DND-41 (cell line): ENCODE measurements around the gene AHNAK2.

Experiments
- ATAC-seq: fragments of 200-7000 bp; cut with Tn5 transposase; 3 replicates; pipeline ENCODE4 v1.9.1; 2021; ENCODE audit warnings: low read depth; ENCODE audit not compliant: insufficient read depth
- DNase-seq: peaks from one replicate; pipeline ENCODE4 v3.0.0-alpha.2; 2020
- H2AFZ ChIP-seq: 2 replicates; pipeline ENCODE4 v1.6.0; 2012; ENCODE audit warnings: low read depth, low read length
- H3K27ac ChIP-seq: 2 replicates; pipeline ENCODE4 v1.5.1; 2012; ENCODE audit warnings: low read length, inconsistent platforms
- H3K27me3 ChIP-seq: fragments of 200-600 bp; sonication (generic); 2 replicates; pipeline ENCODE4 v1.6.0; 2012; ENCODE audit warnings: low read length, mild to moderate bottlenecking, inconsistent platforms; ENCODE audit not compliant: insufficient read depth, poor library complexity
- H3K36me3 ChIP-seq: 2 replicates; pipeline ENCODE4 v1.5.1; 2012; ENCODE audit warnings: low read length, inconsistent platforms; ENCODE audit not compliant: insufficient read depth
- H3K4me1 ChIP-seq: 2 replicates; pipeline ENCODE4 v1.5.1; 2012; ENCODE audit warnings: mild to moderate bottlenecking, low read length; ENCODE audit not compliant: insufficient read depth
- H3K4me2 ChIP-seq: 2 replicates; pipeline ENCODE4 v1.6.0; 2012; ENCODE audit warnings: mild to moderate bottlenecking, moderate library complexity, low read length, inconsistent platforms; ENCODE audit not compliant: insufficient read depth
- H3K4me3 ChIP-seq, 2 experiments: fragments of 200-600 bp in 1 of 2; shearing (Covaris generic) in 1 of 2; 2 replicates each; pipeline ENCODE4 v1.5.1; 2012 to 2016; ENCODE audit warnings: inconsistent platforms in 2 of 2, low read length in 2 of 2, mild to moderate bottlenecking in 2 of 2, low read depth in 1 of 2, moderate library complexity in 1 of 2
- H3K79me2 ChIP-seq: 2 replicates; pipeline ENCODE4 v1.6.0; 2012; ENCODE audit warnings: low read length, inconsistent platforms; ENCODE audit not compliant: insufficient read depth
- H3K9ac ChIP-seq: 2 replicates; pipeline ENCODE4 v1.6.0; 2012; ENCODE audit warnings: low read depth, mild to moderate bottlenecking, inconsistent platforms, low read length, moderate library complexity
- H3K9me3 ChIP-seq: 2 replicates; pipeline ENCODE4 v1.5.1; 2012; ENCODE audit warnings: low read length, moderate library complexity, mild to moderate bottlenecking, inconsistent platforms; ENCODE audit not compliant: insufficient read depth, severe bottlenecking
- H4K20me1 ChIP-seq: 2 replicates; pipeline ENCODE4 v1.6.0; 2012; ENCODE audit warnings: low read length; ENCODE audit not compliant: insufficient read depth
- EZH2 ChIP-seq: IDR thresholded peaks from 3 replicates; pipeline ENCODE4 v1.6.1; 2012; ENCODE audit warnings: borderline replicate concordance, low read depth, mild to moderate bottlenecking, moderate library complexity, low read length, inconsistent platforms; ENCODE audit not compliant: severe bottlenecking
- TF ChIP-seq, protein P1 (sequence below): IDR thresholded peaks from 2 replicates; pipeline ENCODE4 v1.5.1; 2012; ENCODE audit warnings: borderline replicate concordance, low read length, moderate library complexity, mild to moderate bottlenecking; ENCODE audit not compliant: poor library complexity, severe bottlenecking; ENCODE audit errors: extremely low read depth

AHNAK2 gene

DNA sequence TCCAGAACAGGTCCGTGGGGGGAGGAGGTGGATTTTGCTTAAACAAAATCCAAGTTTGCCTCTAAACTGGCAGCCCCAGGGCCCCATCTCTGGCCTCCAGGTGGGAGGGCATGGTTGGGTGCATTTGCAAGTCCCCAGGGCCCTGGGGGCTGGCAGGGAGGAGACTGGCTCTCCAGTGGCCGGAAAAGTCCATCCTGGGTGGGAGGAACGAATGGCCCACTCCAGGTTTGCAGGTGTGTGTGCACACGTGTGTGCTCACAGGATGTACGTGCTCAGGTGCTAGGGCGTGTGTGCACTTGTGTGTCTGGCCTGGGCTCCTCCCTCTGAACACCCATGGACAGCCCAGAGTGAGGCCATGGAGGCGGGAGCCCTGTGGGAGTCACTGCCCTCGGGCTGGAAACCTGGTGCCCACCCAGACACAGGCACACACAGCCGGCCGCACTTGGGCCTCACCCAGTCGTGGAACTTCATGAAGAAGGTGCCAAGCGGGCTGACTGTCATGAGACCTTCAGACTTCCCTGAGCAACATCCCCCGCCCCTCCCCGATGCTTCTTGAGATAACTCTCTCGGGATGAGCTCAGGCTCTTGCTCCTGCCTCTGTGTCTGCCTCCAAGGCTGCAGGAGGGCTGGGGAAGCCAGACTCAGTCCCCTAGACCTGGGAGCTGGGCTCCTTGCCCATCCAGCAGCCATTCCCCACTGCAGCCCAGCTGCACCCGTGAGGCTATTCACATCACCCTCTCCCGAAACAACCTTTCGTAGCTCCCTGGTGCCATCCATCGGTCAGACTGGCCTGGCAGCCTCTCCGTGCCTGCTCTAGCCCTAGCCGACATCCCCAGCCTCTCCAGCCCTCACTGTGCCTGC, 9.4 kb downstream of the AHNAK2 start:
- H3K79me2 ChIP-seq = no peaks in the 10 kb centered on the region
- no peak overlapping the region for H3K4me3 ChIP-seq
- no peak for ATAC-seq
- no peaks in the 10 kb centered on the region for H3K4me1 ChIP-seq
- no peaks in the 10 kb centered on the region for H3K9me3 ChIP-seq
- no peak overlapping the region for H3K4me2 ChIP-seq
- TF ChIP-seq EZH2 = no peak
- TF ChIP-seq, protein P1, sequence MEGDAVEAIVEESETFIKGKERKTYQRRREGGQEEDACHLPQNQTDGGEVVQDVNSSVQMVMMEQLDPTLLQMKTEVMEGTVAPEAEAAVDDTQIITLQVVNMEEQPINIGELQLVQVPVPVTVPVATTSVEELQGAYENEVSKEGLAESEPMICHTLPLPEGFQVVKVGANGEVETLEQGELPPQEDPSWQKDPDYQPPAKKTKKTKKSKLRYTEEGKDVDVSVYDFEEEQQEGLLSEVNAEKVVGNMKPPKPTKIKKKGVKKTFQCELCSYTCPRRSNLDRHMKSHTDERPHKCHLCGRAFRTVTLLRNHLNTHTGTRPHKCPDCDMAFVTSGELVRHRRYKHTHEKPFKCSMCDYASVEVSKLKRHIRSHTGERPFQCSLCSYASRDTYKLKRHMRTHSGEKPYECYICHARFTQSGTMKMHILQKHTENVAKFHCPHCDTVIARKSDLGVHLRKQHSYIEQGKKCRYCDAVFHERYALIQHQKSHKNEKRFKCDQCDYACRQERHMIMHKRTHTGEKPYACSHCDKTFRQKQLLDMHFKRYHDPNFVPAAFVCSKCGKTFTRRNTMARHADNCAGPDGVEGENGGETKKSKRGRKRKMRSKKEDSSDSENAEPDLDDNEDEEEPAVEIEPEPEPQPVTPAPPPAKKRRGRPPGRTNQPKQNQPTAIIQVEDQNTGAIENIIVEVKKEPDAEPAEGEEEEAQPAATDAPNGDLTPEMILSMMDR = no peak
- no peaks in the 10 kb centered on the region for H3K36me3 ChIP-seq
- H3K9ac ChIP-seq = no peak overlapping the region
- H3K27me3 ChIP-seq = no peaks in the 10 kb centered on the region
- H2AFZ ChIP-seq = no peak overlapping the region
- H3K27ac ChIP-seq = no peak overlapping the region
- no peak for DNase-seq
- peaks cover 4% of the 10 kb centered on the region for H4K20me1 ChIP-seq

DNA sequence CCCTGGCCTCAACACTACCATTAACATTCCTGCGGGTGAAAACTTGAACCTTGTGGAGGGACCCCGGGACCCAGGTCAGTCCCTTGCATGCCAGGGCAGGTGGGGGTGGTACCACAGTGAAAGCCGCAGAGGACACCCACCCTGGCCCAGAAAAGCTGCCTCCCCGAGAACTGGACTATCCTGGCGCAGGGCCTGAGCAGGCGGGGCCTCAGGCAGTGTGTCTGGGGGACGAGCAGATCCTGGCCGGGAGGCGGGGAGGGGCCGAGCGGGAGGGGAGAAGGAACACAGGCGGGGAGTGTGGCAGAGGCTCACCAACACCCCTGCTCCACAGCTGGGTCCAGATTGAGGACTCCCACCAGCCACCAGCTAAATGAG, 10.0 kb downstream of the AHNAK2 start:
- Histone ChIP-seq H2AFZ (no peak overlapping the region), H3K4me2 (no peak overlapping the region), H3K9ac (no peak overlapping the region), H3K27ac (no peak overlapping the region), H3K79me2 (no peaks in the 10 kb centered on the region), H4K20me1 (peaks cover 4% of the 10 kb centered on the region), H3K36me3 (no peaks in the 10 kb centered on the region), H3K9me3 (no peaks in the 10 kb centered on the region), H3K4me3 (no peak overlapping the region), H3K4me1 (no peaks in the 10 kb centered on the region), H3K27me3 (no peaks in the 10 kb centered on the region)
- DNase-seq (no peak), ATAC-seq (no peak)
- TF ChIP-seq, protein P1 = no peak
- no peak for TF ChIP-seq EZH2

DNA sequence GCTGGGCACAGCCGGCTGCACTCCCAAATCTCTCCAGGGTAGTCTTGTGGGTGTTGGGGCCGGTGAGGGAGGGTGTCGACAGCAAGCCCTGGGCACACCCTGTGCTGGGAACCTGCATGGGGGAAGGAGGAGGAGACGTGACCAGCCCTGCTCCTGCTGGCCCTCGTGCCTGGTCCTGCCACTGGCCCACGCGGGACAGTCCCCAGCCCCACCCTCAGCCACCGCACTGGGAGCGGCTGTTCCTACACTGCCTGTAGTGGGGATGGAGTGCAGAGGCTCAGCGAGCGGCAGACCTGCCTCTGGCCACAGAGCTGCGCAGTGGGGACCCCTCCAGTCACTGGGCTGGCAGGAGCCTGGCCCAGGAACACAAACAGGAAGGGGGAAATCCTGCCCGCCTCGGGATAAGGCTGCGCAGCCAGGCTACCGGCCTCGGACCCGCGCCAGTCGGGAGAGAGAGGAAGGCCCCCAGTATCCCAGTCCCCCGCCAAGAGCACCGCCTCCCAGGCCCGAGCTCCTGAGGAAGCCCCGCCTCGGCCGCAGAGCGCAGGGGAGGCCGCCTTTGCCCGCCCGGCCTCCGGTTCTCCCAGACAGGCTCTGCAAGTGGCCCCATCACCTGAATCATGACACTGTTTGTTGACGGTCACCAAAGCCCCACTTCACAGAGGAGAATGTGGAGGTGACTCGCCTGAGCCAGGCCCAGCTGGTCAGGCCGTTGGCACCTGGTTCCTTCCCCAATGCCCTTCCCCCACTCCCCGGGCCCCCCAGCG, 10.6 kb downstream of the AHNAK2 start:
- Histone ChIP-seq H3K27me3 (no peaks in the 10 kb centered on the region), H3K4me3 (no peak overlapping the region), H4K20me1 (peaks cover 4% of the 10 kb centered on the region), H3K4me1 (no peaks in the 10 kb centered on the region), H3K36me3 (no peaks in the 10 kb centered on the region), H3K79me2 (no peaks in the 10 kb centered on the region), H3K27ac (no peak overlapping the region), H2AFZ (no peak overlapping the region), H3K9me3 (no peaks in the 10 kb centered on the region), H3K4me2 (no peak overlapping the region), H3K9ac (no peak overlapping the region)
- DNase-seq (no peak), ATAC-seq (no peak)
- no peak for TF ChIP-seq EZH2
- TF ChIP-seq, protein P1 = no peak
